ENCODE data around the gene IQSEC2.

IQSEC2 gene

DNA sequence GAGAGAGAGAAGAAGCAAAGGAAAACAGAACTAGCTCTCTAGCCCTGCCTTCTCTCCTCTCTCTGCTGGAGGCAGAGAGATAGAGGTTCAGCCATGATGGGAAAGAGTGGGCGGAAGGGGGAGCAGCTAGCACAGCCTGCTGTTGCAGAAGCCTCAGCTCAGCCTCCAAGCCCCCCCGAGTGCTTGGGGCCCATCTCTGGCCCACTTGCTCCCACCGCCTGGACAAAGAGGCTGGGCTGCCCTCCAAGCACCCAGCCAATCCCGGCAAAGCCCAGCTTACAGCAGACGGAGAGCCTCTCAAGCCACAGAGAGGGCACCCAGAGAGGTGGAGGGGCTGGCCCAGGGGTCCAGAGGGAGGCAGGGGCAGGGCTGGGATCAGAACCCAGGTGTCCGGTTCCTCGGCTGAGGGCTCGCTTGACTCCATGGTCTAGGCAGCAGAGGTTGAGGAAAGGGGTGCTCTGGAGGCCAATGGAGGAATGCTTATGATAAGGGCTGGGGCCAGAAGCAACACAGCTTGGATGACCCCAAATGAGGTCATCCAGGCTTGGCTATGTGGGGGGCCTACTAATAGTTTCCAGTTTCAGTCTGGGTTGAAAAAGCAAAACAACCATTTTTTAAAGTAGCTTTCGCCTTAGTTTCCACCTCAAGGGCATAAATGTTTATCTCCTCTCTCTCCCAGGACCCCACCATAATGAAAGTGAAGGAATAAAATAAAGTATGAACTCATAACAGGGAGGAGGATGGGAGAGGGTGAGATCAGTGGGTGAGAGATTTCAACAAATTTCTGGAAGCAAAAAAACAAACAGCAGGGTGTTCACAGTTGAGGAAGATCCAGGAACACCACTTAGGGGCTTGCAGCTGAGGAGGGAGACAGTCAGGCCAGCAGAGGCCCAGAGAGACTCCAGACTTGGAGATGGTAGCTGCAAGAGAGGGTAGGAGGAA, 24.9 kb upstream of the IQSEC2 start:
- no peak for DNase-seq (ENCODE audit: low read depth)
- no peak overlapping the region for H3K4me3 ChIP-seq (ENCODE audit: low read depth, low read length)

DNA sequence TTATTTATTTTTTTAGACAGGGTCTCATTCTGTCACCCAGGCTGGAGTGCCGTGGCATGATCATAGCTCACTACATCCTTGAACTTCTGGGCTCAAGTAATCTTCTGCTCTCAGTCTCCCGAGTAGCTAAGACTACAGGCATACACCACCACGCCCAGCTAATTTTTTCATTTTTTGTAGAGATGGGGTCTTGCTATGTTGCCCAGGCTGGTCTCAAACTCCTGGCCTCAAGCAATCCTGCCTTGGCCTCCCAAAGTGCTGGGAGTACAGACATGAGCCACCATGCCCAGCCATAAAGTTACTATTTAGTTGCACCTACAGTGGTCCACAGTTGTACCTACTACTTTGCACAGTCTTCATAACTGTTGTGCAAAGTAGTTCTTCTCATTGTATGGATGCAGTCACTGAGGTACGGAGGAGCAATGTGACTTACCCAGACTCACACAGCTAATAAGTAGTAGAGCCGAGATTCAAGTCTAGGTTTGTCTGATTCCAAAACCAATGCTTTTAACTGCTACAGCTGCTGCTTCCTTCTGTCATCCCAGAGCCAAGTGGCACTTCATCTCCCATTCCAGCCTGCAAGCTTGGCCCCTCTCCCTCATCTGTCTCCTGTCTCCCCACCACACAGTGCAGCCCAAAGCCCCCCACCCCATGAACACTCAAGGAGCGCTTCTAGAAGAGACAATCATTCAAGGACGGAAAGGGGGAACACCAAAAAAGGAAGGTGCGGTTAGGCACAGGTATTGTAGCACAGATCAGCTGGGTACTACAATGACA, 24.0 kb upstream of the IQSEC2 start:
- no peak for DNase-seq (ENCODE audit: low read depth)
- no peak overlapping the region for H3K4me3 ChIP-seq (ENCODE audit: low read depth, low read length)

DNA sequence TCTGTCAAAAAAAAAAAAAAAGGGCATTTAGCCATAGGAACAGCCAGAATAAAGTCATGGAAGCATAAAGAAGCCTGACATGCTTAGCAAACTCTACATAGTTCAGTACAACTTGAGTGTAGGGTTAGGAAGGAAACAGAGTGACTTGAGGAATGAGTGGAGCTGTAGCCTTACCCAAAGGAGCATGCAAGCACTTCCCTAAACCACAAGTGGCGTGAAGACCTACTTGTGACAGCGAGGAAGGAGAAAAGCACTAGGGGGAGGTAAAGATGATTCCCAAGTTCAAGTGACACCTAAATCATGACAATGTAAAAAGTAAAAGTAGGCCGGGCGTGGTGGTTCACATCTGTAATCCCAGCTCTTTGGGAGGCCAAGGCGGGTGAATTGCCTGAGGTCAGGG, 21.8 kb upstream of the IQSEC2 start:
- DNase-seq (ENCODE audit: low read depth) = no peak
- H3K4me3 ChIP-seq (ENCODE audit: low read depth, low read length) = no peak overlapping the region

DNA sequence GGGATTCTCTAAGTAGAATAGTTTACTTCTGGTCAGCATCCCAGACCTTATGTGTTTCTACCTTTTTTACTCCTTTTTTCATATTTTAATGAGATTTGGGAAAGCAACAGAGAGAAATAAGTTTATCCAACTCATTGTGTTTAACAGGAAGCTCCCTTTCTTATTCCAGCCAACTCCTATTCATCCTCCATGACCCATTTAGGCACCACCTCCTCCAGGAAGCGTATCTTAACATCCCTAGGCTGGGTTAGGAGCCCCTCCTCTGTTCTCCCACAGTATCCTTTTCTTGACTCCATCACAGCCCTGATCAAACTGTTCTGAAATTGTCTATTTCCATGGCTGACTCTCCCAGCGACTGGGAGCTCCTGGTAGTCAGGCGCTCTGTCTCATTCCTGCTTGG, 18.8 kb upstream of the IQSEC2 start:
- no peak overlapping the region for H3K4me3 ChIP-seq (ENCODE audit: low read depth, low read length)
- DNase-seq (ENCODE audit: low read depth) = no peak

DNA sequence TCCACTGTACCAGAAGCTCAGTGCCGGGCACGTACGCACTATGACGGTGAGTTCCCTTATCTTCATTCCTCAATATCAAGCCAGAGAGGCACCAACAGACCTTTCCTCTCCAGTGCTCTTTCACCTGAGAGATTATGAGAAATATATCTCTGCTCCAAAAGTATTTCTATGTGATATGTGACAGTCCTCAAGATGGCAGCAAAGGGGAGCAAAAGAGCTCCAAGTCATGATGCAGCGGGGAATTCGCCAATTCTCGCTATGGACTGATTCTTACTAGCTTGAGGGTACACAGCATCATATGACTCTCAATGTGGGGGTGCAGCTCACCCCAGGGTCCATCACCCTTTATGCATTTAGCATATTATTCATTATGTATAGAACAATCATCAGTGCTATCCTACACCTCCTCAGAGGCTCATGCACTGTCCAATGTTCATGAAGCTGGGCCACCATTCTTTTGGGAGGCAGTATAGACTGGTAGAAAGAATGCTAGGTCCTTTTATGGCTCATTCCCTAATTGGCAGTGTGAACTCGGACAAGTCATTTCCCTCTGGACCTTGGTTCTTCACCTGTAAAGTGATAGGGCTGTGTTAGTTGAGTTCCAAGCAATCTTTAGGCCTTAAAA, 12.8 kb upstream of the IQSEC2 start:
- no peak overlapping the region for H3K4me3 ChIP-seq (ENCODE audit: low read depth, low read length)
- DNase-seq (ENCODE audit: low read depth) = no peak

DNA sequence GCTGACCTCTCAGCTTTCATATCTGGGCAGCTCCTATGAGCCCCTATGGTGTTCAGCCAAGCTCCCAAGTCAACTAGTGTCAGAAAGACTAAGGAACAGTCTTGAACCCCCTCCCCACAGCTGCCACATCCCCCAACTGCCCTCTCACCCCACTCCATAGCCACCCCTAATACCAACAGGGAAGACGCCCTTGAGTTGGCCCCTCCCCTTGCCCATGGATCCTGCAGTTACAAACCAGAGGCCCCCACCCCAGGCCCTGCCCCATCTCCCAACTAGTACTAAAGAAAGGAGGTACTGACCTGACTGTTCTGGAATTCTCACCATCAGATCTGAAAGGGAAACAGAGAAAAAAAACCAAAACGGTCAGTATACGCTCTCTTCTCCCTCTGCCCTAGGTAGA, 10.2 kb upstream of the IQSEC2 start:
- H3K4me3 ChIP-seq (ENCODE audit: low read depth, low read length) = no peak overlapping the region
- DNase-seq (ENCODE audit: low read depth) = no peak

DNA sequence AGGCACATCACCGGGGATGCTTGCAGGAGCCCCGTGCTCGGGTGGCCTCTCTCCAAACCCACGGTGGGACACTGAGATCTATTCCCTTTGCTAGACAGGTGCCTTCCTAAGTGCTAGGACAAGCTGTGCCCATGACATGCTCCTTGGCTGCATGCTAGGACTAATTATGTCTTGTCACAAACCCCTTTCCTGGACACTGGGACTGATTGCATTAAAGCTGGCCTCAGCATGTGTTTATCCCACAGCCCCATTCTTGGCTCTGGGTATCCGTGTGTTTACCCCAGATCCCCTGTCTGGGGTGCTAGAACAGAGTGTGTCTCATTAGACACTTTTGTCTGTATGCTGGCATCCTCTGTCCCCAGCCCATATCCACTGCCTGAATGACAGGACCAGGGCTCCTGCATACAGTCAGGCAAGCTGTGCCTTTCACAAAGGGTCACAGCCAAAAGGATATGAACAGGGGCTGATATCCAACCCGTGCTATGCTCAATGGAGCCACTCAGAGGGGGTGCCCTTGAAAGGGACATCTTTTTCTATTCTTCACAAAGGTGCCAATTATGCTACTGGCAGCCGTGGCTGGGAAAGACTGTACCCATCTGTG, 9.2 kb upstream of the IQSEC2 start:
- no peak for DNase-seq (ENCODE audit: low read depth)
- no peak overlapping the region for H3K4me3 ChIP-seq (ENCODE audit: low read depth, low read length)

DNA sequence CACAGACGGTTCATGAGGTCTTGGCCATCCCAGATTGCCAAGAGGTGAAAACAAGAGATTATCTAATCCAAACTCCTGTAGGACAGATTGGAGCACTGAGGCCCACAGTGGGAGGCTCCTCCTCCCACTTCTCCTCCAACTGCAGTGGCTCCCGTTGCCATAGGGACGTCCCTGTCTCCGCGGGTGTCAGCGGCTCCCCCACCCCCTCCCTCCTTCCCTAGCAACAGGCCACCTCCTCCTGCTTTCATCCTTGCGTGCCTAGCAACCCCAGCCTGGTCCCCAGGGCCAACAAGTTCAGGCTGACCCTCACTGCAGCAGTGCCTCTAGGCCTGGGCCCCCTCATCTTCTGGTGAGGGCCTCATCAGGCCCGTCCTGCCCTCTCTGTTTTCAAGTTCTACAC, 6.8 kb upstream of the IQSEC2 start:
- H3K4me3 ChIP-seq (ENCODE audit: low read depth, low read length) = no peak overlapping the region
- no peak for DNase-seq (ENCODE audit: low read depth)

DNA sequence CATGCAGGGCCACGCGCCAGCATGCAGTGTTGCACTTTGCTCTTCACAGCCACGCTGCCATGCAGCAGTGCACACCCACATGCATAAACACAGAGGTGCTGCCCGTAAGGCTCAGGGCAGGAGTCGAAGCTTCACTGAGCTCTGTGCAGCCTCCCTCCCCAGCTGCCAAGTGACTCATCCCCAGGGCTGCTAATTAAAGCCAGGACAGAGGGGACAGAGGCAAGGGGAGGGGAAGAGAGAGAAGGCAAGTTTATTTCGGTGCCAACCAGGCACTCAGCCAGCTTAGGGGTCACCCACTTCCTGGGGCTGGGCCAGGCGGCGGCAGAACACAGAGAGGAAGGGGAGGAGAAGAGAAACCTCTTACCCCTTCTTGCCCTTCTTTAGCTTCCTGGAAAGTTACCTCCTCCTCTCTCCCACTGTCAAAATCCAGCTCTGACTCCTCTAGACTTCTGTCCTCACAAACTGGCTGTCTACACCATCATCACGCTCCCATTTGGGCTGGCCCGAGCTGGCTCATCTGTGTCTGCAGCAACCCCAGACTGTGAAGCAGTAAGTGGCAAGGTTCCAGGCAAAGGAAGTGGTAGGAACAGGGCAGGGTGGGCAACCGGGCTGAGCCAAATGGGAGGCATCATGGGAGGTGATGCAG, 6.2 kb upstream of the IQSEC2 start:
- H3K4me3 ChIP-seq (ENCODE audit: low read depth, low read length) = no peak overlapping the region
- DNase-seq (ENCODE audit: low read depth) = no peak

DNA sequence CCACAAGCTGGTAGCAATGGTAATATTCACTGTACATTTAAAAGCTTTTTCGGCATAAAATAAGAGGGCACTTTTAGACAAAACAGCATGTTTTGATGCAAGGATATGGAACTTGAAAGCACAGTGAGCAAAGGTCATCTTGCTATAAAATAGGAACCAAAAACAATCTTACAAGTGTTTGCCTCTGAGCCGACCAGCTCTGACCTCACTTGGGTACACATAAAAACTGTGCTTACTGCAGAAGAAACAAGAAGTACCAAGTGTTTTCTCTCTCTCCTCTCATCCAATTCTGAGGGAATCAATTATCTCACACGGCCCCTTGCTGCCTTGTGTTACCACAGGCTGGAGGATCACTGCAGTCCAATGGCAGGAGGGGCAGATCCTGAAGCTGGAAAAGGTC, 4.8 kb upstream of the IQSEC2 start:
- no peak overlapping the region for H3K4me3 ChIP-seq (ENCODE audit: low read depth, low read length)

DNA sequence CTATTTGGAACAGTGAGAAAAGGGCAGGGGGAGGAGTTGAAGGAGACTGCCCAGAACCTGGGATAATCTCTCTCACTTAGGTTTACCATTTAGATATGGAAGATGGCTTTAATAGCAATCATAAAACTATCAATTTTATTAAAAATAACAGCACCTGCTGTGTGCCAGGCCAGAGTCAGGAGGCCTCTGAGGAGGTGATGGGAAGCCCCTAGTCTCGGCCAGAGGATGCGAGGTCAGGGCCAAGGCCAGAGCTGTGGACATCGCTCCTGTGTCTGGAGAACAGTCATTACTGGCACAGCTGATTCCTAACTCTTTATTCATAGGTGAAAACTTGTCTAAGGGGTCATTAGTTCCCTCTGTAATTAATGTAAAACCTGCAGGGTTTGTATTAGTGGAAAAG, 4.2 kb upstream of the IQSEC2 start:
- H3K4me3 ChIP-seq (ENCODE audit: low read depth, low read length) = no peak overlapping the region

More for the DNA sequence above, 4.8 kb upstream of the IQSEC2 start:
- no peak for DNase-seq (ENCODE audit: low read depth)

DNA sequence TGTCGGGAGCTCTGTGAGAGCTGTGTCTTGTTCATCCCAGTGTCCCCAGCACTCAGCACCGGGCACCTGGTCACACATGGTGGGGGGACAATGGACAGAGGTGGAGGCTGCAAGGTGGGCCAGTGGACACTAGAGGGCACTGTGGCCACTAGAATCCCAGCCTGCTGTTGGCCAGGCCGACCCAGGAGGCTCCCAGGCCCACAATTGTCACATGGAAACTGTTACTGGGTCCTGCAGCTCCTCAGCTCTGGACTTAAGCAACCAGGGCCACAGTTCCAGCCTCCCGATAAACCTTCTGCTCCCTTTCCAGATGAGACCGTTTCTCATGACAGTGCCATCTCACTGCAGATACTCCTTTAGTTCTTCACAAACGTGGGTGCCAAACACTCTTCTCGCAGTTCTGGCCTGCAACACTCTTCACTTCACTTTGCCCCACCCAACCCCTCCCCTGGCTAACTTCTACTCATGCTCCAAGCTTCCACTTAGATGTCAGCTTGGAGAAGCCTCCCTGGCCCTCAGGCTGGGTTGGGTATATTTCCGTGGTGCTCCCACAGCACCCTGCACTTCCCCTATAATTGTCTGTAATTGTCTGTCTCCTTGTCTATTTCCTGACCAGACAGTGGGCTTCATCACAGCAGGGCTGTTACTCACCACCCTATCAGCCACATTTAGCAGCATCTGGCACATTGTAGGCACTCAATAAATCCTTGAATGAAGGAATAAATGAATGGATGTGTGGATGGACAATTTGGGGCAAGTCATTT, 3.5 kb upstream of the IQSEC2 start:
- DNase-seq (ENCODE audit: low read depth) = no peak
- H3K4me3 ChIP-seq (ENCODE audit: low read depth, low read length) = no peak overlapping the region

More for the DNA sequence above, 4.2 kb upstream of the IQSEC2 start:
- DNase-seq (ENCODE audit: low read depth) = no peak

DNA sequence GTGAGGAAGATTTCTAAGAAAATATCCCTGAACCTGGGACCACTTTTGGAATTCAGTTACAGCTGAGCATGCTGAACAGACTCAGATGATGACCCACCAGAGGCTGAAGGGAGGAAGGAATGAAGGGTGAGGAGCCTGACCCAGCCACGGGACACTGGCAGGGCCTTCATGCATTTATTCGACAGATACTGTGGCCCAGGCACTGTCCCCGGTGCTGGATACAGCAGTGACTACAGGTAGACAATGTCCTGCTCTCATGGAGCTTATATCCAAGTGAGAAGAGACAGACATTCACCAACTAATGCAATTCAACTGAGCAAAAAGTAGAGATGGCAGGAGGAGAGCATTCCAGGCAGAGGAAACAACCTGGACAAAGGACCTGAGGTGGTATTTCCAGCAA, 2.2 kb upstream of the IQSEC2 start:
- no peak overlapping the region for H3K4me3 ChIP-seq (ENCODE audit: low read depth, low read length)
- no peak for DNase-seq (ENCODE audit: low read depth)

DNA sequence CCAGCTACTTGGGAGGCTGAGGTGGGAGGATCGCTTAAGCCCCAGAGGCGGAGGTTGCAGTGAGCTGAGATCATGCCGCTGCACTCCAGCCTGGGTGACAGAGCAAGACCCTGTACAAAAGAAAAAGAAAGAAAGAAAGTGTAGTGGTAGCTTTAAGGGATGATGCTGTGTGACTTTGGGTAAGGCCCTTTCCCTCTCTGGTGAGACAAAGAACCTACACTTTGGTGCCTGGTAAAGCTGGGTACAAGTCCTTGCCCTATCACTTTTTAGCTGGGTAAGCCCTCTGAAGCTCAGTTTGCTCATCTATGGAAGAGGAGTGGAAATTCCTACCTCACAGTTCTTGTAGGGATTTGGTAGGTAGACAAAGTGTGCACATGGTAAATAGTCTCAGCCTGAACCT, 1.7 kb upstream of the IQSEC2 start:
- no peak for DNase-seq (ENCODE audit: low read depth)
- no peak overlapping the region for H3K4me3 ChIP-seq (ENCODE audit: low read depth, low read length)

DNA sequence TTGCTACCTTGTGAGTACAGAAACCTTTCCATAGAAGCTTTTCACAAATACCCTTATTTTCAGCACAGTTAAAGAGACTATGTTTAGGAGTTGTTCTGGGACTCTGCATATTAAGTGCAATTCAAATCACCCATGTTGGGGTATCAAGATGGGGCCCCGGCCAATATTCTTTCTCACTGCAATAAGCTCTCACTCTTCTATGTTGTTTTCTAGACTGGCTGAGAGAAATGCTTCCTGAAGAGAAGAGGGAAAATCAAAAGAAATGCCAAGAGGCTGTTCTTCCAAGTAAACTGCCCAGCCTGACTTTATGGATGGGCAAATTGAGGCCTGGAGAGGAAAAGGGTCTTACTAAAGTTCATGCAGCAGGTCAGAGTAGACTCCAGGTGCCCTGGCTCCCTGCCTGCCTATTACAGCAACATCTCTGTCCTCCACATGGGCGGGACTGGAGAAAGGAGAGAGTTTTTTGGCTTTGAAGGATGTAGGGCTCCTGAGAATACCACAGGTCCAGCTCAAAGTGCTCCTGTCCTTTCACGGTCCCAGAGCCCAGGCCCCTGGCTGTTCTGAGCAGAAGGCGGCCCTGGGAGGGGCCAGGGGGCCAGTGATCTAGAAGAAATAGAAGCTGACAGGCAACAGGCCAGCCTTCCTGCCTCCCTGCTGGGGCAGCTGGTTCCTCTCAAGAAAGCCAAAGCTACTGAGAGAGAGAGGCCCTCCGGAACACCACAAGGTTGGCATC, 745 bp upstream of the IQSEC2 start:
- H3K4me3 ChIP-seq (ENCODE audit: low read depth, low read length) = no peak overlapping the region
- no peak for DNase-seq (ENCODE audit: low read depth)

DNA sequence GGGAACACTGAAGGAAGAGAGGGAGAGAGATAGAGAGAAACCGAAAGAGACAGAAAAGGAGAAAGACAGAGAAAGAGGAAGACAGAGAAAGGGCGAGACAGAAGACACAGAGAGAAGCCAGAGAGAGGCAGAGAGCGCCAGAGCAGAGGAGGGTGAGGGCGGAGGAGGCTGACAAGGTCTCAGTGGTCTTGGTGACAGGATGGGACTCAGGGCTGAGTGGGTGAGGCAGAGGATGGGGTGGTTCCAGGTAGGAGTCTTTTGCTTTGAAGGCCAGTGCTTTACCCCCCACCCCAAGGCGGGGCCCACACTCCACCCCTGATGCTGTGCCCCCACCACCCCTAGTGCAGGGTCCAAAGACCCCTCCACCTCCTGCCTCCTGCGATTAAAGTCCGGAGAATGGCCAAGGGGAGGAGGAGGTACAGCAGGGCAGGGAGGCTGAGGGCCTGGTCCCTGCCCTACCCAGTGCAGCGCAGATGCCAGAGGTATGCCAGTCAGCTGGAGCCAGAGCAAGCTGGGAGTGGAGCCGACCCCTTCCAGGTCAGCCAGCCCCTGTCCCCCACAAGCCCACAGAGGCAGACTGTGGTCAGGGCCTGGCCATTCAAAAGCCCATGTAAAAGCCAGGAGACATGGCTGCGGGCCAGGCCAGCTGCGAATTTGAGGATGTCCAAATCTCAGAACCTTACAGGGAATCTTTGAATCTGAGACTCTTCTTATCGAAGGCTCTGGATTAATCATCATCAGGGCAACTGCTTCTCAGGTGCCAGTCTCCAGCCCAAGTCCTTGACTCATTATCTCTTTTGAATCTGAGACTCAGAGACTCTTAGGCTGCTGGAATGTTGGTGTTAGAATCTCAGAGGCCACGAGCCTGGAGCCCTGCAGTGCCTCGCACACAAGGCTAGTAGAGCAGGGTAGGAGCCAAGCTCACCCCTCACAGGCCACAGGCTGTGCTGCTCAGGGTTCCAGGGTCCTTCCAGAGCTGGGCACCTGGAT, 758 bp downstream of the IQSEC2 start:
- DNase-seq (ENCODE audit: low read depth) = no peak
- H3K4me3 ChIP-seq (ENCODE audit: low read depth, low read length) = peak overlapping the region; percentile 42
